Tibial nerve (tissue), 4 donors: Measurements from ENCODE around the gene CXCL14. TPM values are rescaled to one million over a fixed set of nuclear protein-coding genes. Genes with fewer than 3 reads are reported as not detected.

ENCODE experiments used
- DNase-seq, 2 donors: peaks; one replicate each; pipeline ENCODE4 v3.0.0-alpha.2; 2019; ENCODE audit warnings: low spot score in 2 of 2
- H3K27ac ChIP-seq, 4 donors: fragments of 200-600 bp; sonication (generic) in 3 of 4; one replicate each; pipeline ENCODE4 v1.5.1; 2017 to 2019; ENCODE audit warnings: mild to moderate bottlenecking in 1 of 4
- H3K27me3 ChIP-seq, 2 donors: fragments of 200-600 bp; sonication (generic) in 1 of 2; one replicate each; pipeline versions ENCODE4 v1.5.1 to v1.6.0; 2017 to 2019
- H3K36me3 ChIP-seq, 3 donors: fragments of 200-600 bp; sonication (generic); one replicate each; pipeline ENCODE4 v1.5.1; 2018 to 2019
- H3K4me1 ChIP-seq, 4 donors: fragments of 200-600 bp; sonication (generic) in 3 of 4; one replicate each; pipeline ENCODE4 v1.5.1; 2017 to 2019
- H3K4me3 ChIP-seq, 4 donors: fragments of 200-600 bp; sonication (generic) in 3 of 4; one replicate each; pipeline ENCODE4 v1.5.1; 2017 to 2019; ENCODE audit warnings: mild to moderate bottlenecking in 1 of 4, moderate library complexity in 1 of 4
- H3K9me3 ChIP-seq, 4 donors: fragments of 200-600 bp; sonication (generic) in 3 of 4; one replicate each; pipeline ENCODE4 v1.5.1; 2017 to 2019
- CTCF ChIP-seq, 5 experiments: fragments of 200-600 bp in 3 of 5; fragments of 450-650 bp in 2 of 5; sonication (generic) in 3 of 5; IDR thresholded peaks; one replicate each; pipeline ENCODE4 v1.5.1; 2016 to 2019; ENCODE audit warnings: antibody characterized with exemption in 5 of 5, mild to moderate bottlenecking in 3 of 5, moderate library complexity in 2 of 5
- EP300 ChIP-seq, 2 donors: sonication (generic); formaldehyde crosslinking; IDR thresholded peaks; one replicate each; pipeline ENCODE4 v1.6.1; 2017; ENCODE audit warnings: antibody characterized with exemption in 2 of 2, mild to moderate bottlenecking in 1 of 2
- POLR2A ChIP-seq, 2 donors: fragments of 450-650 bp; IDR thresholded peaks; one replicate each; pipeline ENCODE4 v1.6.1; 2017; ENCODE audit warnings: antibody characterized with exemption in 2 of 2, mild to moderate bottlenecking in 2 of 2, moderate library complexity in 2 of 2
- WGBS, 2 donors: methylation state at CpG; one replicate each; pipeline ENCODE4 v1.1.5; 2018; 5-methylcytosine and 5-hydroxymethylcytosine counted together
- total RNA-seq, 4 donors: library from RNA; depleted of rRNA; stranded (reverse); fragments of >200 nt; gene quantifications; one replicate each; pipeline ENCODE4 v1.1.0, GENCODE V29; 2016

Gene CXCL14
- total RNA-seq, 4 donors from 2014 or later = 76.5 to 171 (median 111) TPM

- H3K36me3 ChIP-seq = no peaks in the 10 kb centered on the region
- no peak overlapping the region for H3K27ac ChIP-seq
- H3K4me3 ChIP-seq = no peak overlapping the region
- DNase-seq = no peak
- WGBS, 2 donors = 72 to 90% methylated on average over 2 of the region's 2 CpGs
- H3K27me3 ChIP-seq = no peaks in the 10 kb centered on the region
- TF ChIP-seq POLR2A (IDR thresholded peaks at IDR 0.05) = no peak
- no peak for TF ChIP-seq CTCF (IDR thresholded peaks at IDR 0.05)
- no peak for TF ChIP-seq EP300 (IDR thresholded peaks at IDR 0.05)
- peaks cover 0 to 26% (median 6%) of the 10 kb centered on the region in 4 donors for H3K9me3 ChIP-seq
- H3K4me1 ChIP-seq = no peaks in the 10 kb centered on the region
Observed at GRCh38 chr5:135623186-135623715, 44.5 kb upstream of the CXCL14 start.

DNA sequence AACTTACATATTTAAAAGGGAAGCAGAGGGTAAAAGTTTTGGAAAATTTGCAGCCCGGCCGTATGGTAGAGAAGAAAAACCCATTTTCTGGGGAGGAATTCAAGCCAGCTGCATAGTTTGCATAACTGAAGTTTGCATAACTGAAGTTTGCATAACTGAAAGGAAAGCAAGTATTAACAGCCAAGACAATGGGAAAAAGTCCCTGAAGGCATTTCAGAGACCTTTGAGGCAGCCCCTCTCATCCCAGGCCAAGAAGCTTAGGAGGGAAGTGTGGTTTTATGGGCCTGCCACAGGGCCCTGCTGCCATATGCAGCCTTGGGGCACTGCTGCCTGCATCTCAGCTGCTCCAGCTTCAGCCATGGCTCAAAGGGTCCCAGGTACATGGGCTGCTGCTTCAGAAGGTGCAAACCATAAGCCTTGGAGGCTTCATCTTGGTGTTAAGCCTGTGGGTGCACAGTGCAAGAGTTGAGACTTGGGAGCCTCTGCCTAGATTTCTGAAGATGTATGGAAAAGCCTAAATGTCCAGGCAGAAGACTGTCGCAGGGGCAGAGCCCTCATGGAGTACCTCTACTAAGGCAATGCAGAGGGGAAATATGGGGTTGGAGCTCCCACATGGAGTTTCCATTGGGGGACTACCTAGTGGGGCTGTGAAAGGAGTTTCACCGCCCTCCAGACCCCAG, 36.9 kb upstream of the CXCL14 start:
- no peak overlapping the region for H3K4me3 ChIP-seq
- no peaks in the 10 kb centered on the region for H3K27me3 ChIP-seq
- no peak for TF ChIP-seq CTCF (IDR thresholded peaks at IDR 0.05)
- TF ChIP-seq POLR2A (IDR thresholded peaks at IDR 0.05) = no peak
- no peak for TF ChIP-seq EP300 (IDR thresholded peaks at IDR 0.05)
- H3K4me1 ChIP-seq = no peaks in the 10 kb centered on the region
- no peak overlapping the region for H3K27ac ChIP-seq
- 57 to 69% methylated on average over 4 of the region's 4 CpGs for WGBS, 2 donors
- DNase-seq = no peak
- H3K36me3 ChIP-seq = no peaks in the 10 kb centered on the region
- peaks cover 0 to 44% (median 6%) of the 10 kb centered on the region in 4 donors for H3K9me3 ChIP-seq

DNA sequence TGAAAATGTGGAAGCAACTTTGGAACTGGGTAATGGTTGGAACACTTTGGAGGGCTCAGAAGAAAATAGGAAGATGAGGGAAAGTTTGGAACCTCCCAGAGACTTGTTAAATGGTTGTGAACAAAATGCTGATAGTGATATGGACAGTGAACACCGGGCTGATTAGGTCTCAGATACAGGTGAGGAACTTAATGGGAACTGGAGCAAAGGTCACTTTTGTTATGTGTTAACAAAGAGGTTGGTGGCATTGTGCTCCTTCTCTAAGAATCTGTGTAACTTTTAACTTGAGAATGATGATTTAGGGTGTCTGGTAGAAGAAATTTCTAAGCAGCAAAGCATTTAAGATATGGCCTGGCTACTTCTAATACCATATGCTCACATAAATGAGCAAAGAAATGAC, 36.4 kb upstream of the CXCL14 start:
- no peak for TF ChIP-seq EP300 (IDR thresholded peaks at IDR 0.05)
- no peak for TF ChIP-seq POLR2A (IDR thresholded peaks at IDR 0.05)
- TF ChIP-seq CTCF (IDR thresholded peaks at IDR 0.05) = no peak
- Histone ChIP-seq H3K27ac (no peak overlapping the region), H3K9me3 (peaks cover 0 to 40% (median 6%) of the 10 kb centered on the region in 4 donors), H3K4me3 (no peak overlapping the region), H3K27me3 (no peaks in the 10 kb centered on the region), H3K4me1 (no peaks in the 10 kb centered on the region), H3K36me3 (no peaks in the 10 kb centered on the region)
- whole genome bisulfite sequencing, 2 donors = 82 to 93% methylated on average over 1 of the region's 1 CpG
- no peak for DNase-seq

DNA sequence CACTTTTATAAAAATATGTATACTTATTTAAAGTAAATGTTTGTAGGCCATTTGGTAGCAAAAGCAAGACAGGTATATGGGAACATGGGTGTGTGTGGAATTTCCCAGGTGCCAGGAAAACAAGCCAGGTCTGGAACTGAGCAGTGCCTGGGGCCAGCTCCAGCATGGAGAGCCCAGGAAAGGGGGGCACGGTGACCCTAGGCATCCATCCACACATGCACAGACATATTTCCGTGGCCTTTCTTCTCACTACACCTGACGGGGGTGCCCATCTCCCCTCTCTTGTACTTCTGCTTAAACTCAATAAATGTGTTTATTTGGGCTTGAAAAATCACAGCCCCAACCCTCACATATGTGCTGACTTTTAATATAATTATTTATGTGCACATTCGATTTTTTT, 31.2 kb upstream of the CXCL14 start:
- Histone ChIP-seq H3K4me3 (no peak overlapping the region), H3K36me3 (no peaks in the 10 kb centered on the region), H3K9me3 (peaks cover 0 to 3% (median 0%) of the 10 kb centered on the region in 4 donors), H3K4me1 (no peaks in the 10 kb centered on the region), H3K27me3 (no peaks in the 10 kb centered on the region), H3K27ac (no peak overlapping the region)
- 76 to 78% methylated on average over 4 of the region's 4 CpGs for WGBS, 2 donors
- TF ChIP-seq CTCF (IDR thresholded peaks at IDR 0.05) (no peak), POLR2A (IDR thresholded peaks at IDR 0.05) (no peak), EP300 (IDR thresholded peaks at IDR 0.05) (no peak)
- no peak for DNase-seq

DNA sequence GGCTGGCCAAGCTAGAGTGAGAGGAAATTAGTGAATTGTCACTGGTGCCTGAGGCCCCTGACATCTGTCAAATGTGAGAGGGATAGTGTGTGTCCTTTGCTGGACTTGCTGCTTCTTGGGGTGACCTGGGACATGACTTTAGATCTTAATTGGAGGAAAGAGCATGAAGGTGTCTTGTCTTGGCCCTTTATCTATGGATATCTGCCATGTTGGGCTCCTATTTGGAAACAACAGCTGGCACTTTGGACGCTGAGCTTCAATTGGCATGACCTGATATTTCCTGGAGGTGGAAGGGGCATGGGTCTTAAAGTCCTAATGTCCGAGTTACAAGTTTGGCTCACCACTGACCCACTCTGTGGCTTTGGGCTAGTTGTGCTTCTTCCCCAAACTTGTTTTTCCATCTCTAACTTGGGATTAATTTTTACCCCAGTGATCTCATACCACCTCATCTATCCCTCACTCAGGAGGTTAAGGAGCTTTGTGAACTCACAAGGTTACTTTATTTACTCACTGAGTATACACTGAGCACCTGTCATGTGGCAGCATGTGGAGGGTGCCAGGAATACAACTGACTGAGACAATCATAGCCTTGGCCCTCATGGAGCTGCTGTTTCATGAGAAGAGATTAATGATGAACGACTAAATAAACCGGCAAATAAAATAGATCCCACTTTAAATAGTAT, 30.1 kb upstream of the CXCL14 start:
- no peaks in the 10 kb centered on the region for H3K4me1 ChIP-seq
- H3K4me3 ChIP-seq = no peak overlapping the region
- no peaks in the 10 kb centered on the region for H3K9me3 ChIP-seq
- DNase-seq = no peak
- H3K36me3 ChIP-seq = no peaks in the 10 kb centered on the region
- 85 to 89% methylated on average over 4 of the region's 4 CpGs for WGBS, 2 donors
- no peaks in the 10 kb centered on the region for H3K27me3 ChIP-seq
- TF ChIP-seq POLR2A (IDR thresholded peaks at IDR 0.05) = no peak
- H3K27ac ChIP-seq = no peak overlapping the region
